Measurements from ENCODE around the gene PIEZO2.

DNA sequence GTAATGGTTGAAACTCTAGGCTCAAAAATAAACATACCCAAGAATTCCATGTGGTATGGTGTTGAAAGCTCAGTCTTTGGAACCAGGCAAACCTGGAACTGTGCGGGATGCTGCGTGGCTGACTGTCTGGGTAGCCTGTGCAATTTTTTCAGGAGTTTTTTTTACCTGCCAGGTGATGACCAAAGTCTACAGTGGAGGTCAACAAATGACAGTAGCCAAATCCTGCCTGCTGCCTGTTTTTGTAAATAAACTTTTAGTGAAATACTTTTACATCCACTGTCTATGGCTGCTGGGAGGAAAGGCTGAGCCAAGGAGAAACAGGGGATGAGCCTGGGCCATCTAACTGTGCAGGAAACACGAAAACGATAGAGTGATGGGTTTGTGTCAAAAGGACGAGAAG is 240.6 kb downstream of the PIEZO2 start:
- TF ChIP-seq, protein P1, sequence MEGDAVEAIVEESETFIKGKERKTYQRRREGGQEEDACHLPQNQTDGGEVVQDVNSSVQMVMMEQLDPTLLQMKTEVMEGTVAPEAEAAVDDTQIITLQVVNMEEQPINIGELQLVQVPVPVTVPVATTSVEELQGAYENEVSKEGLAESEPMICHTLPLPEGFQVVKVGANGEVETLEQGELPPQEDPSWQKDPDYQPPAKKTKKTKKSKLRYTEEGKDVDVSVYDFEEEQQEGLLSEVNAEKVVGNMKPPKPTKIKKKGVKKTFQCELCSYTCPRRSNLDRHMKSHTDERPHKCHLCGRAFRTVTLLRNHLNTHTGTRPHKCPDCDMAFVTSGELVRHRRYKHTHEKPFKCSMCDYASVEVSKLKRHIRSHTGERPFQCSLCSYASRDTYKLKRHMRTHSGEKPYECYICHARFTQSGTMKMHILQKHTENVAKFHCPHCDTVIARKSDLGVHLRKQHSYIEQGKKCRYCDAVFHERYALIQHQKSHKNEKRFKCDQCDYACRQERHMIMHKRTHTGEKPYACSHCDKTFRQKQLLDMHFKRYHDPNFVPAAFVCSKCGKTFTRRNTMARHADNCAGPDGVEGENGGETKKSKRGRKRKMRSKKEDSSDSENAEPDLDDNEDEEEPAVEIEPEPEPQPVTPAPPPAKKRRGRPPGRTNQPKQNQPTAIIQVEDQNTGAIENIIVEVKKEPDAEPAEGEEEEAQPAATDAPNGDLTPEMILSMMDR (IDR thresholded peaks at IDR 0.05; ENCODE audit: low read length): no peak
- TF ChIP-seq EZH2 (IDR thresholded peaks at IDR 0.05; ENCODE audit: borderline replicate concordance, low read length): no peak

Data from OCI-LY1 (cell line).